Measurements from ENCODE around the gene ZC3H18. TPM values are rescaled to one million over a fixed set of nuclear protein-coding genes. Genes with fewer than 3 reads are reported as not detected.

The ZC3H18 gene
- polyA plus RNA-seq, 3 donors, result 5.5 to 36.4 (median 6.8) TPM

DNA sequence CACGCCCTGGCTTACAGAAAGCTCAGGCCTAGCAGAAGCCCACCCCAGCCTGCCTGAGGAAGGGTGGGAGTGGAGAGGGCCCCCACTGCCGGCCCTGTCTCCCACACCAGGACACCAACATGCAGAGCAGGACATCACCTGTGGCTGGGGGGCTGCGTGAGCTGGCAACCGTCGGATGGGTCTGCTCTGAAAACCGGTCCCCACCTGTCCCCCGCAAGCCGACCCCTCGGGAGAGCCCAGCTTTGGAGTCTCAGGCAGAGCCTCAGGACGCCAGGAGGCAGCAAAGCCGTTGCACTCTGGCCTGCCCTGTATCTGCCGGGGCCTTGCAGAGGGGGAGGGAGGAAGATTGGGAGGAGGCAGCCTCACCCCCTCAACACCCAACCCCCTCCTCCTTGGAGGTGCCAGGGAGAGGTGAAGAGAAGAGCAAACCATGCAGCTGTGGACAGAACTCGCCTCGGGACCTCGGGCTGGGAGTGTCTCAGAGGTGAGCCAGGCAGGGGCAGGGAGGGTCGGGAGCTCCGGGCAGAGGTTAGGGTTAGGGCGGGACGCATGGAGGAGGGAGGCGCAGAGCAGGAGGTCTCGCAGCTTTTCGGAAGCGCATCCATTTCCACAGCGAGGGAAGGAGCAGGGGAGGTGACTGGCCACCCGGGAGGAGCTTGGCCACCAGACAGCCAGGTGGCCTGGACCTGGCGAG lies 30.4 kb upstream of the ZC3H18 start:
- H3K4me3 Mint-ChIP-seq, result peak overlapping the region in 1 of 2 donors; percentile 39
- WGBS (ENCODE audit: insufficient coverage), result 41% methylated on average over 18 of the region's 26 CpGs
- TF ChIP-seq, protein P1, sequence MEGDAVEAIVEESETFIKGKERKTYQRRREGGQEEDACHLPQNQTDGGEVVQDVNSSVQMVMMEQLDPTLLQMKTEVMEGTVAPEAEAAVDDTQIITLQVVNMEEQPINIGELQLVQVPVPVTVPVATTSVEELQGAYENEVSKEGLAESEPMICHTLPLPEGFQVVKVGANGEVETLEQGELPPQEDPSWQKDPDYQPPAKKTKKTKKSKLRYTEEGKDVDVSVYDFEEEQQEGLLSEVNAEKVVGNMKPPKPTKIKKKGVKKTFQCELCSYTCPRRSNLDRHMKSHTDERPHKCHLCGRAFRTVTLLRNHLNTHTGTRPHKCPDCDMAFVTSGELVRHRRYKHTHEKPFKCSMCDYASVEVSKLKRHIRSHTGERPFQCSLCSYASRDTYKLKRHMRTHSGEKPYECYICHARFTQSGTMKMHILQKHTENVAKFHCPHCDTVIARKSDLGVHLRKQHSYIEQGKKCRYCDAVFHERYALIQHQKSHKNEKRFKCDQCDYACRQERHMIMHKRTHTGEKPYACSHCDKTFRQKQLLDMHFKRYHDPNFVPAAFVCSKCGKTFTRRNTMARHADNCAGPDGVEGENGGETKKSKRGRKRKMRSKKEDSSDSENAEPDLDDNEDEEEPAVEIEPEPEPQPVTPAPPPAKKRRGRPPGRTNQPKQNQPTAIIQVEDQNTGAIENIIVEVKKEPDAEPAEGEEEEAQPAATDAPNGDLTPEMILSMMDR (IDR thresholded peaks at IDR 0.05), result no peak
- H3K9ac ChIP-seq (ENCODE audit: insufficient read depth, low read length, poor library complexity, severe bottlenecking), result no peak overlapping the region
- H3K36me3 Mint-ChIP-seq, result no peaks in the 10 kb centered on the region
- intact Hi-C loops (cut with micrococcal nuclease), result no loop called here
- peaks cover 3% of the 10 kb centered on the region for H3K79me2 ChIP-seq (ENCODE audit: insufficient read depth, low read length)
- peaks cover 15 to 34% (median 30%) of the 10 kb centered on the region in 7 donors for H3K9me3 Mint-ChIP-seq
- peaks cover 0 to 18% of the 10 kb centered on the region in 2 donors for H3K27me3 ChIP-seq (ENCODE audit: control insufficient read depth in 2 of 2, insufficient read depth in 2 of 2, low read length in 2 of 2)
- no peaks in the 10 kb centered on the region for H3K36me3 ChIP-seq (replicated peaks in 1 of 2; ENCODE audit: control insufficient read depth in 1 of 2, insufficient read depth in 2 of 2, low read length in 2 of 2)
- H3K4me1 Mint-ChIP-seq, result peaks cover 9% of the 10 kb centered on the region
- DNase-seq, result no peak
- H3K27ac ChIP-seq (ENCODE audit: low read depth in 1 of 2, low read length in 2 of 2), result no peak overlapping the region
- H4K20me1 ChIP-seq (ENCODE audit: insufficient read depth, low read length), result peaks cover 5% of the 10 kb centered on the region
- no peak overlapping the region for H3K27ac Mint-ChIP-seq
- no peak overlapping the region for H3K4me3 ChIP-seq (replicated peaks in 1 of 3; ENCODE audit: low read depth in 2 of 3, low read length in 3 of 3)
- peaks cover 8 to 9% of the 10 kb centered on the region in 2 donors for H3K4me1 ChIP-seq (ENCODE audit: control insufficient read depth in 1 of 2, insufficient read depth in 2 of 2, low read length in 2 of 2)
- peaks cover 20 to 33% (median 28%) of the 10 kb centered on the region in 3 donors for H3K27me3 Mint-ChIP-seq (ENCODE audit: low read depth in 3 of 3)
- peaks cover 24 to 29% of the 10 kb centered on the region in 2 donors for H3K9me3 ChIP-seq (replicated peaks in 1 of 2; ENCODE audit: control insufficient read depth in 1 of 2, insufficient read depth in 1 of 2, low read length in 2 of 2)
- no peak overlapping the region for H2AFZ ChIP-seq (ENCODE audit: insufficient read depth, low read depth, low read length, poor library complexity, severe bottlenecking)
- H3K4me2 ChIP-seq (replicated peaks; ENCODE audit: extremely low read depth, low read length, poor library complexity, severe bottlenecking), result no peak overlapping the region

DNA sequence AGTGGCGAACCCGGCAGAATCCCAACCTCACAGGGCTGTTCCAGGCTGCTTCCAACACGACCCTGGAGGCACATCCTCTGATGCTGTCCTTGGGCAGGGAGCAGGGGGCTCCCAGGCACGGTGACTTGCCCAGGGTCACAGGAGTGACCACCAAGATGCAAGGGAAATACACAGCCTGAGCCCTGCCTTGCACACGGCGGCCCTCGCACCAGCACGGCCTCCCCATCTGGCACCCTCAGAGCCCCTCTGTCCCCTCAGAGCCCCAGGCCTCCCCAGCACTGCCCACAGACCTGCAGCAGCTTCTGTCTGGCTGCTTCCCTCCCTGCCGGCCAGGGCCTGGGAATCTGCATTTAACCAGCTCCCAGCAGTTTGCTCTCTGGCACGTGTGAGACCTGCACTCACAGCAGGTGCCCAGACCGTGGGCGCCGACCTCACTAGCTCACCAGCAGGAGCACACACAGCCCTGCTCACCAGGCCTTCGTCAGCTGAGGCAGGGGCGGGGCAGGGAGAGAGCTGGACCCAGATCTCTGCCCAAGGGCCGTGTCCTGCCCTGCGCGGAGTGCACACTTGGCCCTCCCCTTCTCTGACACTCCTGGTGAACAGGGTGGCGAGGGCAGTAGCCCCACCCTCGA lies 29.7 kb upstream of the ZC3H18 start:
- H3K4me1 Mint-ChIP-seq, result peaks cover 4% of the 10 kb centered on the region
- H3K9ac ChIP-seq (ENCODE audit: insufficient read depth, low read length, poor library complexity, severe bottlenecking), result no peak overlapping the region
- H4K20me1 ChIP-seq (ENCODE audit: insufficient read depth, low read length), result peaks cover under 1% of the 10 kb centered on the region
- TF ChIP-seq, protein P1 (IDR thresholded peaks at IDR 0.05), result no peak
- H3K4me3 ChIP-seq (replicated peaks in 1 of 3; ENCODE audit: low read depth in 2 of 3, low read length in 3 of 3), result no peak overlapping the region
- no peak overlapping the region for H3K27ac Mint-ChIP-seq
- peaks cover 0 to 19% of the 10 kb centered on the region in 2 donors for H3K27me3 ChIP-seq (ENCODE audit: control insufficient read depth in 2 of 2, insufficient read depth in 2 of 2, low read length in 2 of 2)
- no peak overlapping the region for H3K4me3 Mint-ChIP-seq
- H2AFZ ChIP-seq (ENCODE audit: insufficient read depth, low read depth, low read length, poor library complexity, severe bottlenecking), result no peak overlapping the region
- peaks cover 20 to 37% (median 28%) of the 10 kb centered on the region in 3 donors for H3K27me3 Mint-ChIP-seq (ENCODE audit: low read depth in 3 of 3)
- peaks cover 19 to 38% (median 36%) of the 10 kb centered on the region in 7 donors for H3K9me3 Mint-ChIP-seq
- H3K36me3 Mint-ChIP-seq, result no peaks in the 10 kb centered on the region
- 60% methylated on average over 15 of the region's 20 CpGs for WGBS (ENCODE audit: insufficient coverage)
- H3K9me3 ChIP-seq (replicated peaks in 1 of 2; ENCODE audit: control insufficient read depth in 1 of 2, insufficient read depth in 1 of 2, low read length in 2 of 2), result peaks cover 27 to 36% of the 10 kb centered on the region in 2 donors
- no peaks in the 10 kb centered on the region for H3K36me3 ChIP-seq (replicated peaks in 1 of 2; ENCODE audit: control insufficient read depth in 1 of 2, insufficient read depth in 2 of 2, low read length in 2 of 2)
- no peak for DNase-seq
- no peak overlapping the region for H3K4me2 ChIP-seq (replicated peaks; ENCODE audit: extremely low read depth, low read length, poor library complexity, severe bottlenecking)
- intact Hi-C loops (cut with micrococcal nuclease), result no loop called here
- no peak overlapping the region for H3K27ac ChIP-seq (ENCODE audit: low read depth in 1 of 2, low read length in 2 of 2)
- H3K79me2 ChIP-seq (ENCODE audit: insufficient read depth, low read length), result no peaks in the 10 kb centered on the region
- H3K4me1 ChIP-seq (ENCODE audit: control insufficient read depth in 1 of 2, insufficient read depth in 2 of 2, low read length in 2 of 2), result peaks cover under 1 to 2% of the 10 kb centered on the region in 2 donors

Data from CD14-positive monocyte (primary cell).